Liver (tissue), 3 donors: ENCODE measurements around the gene SNAI1.

Source experiments
- RAD21 ChIP-seq, 2 donors: IDR thresholded peaks; 2 replicates each; pipeline ENCODE4 v1.6.1; 2016; ENCODE audit warnings: antibody characterized with exemption in 2 of 2, mild to moderate bottlenecking in 2 of 2
- YY1 ChIP-seq: IDR thresholded peaks from 2 replicates; pipeline ENCODE4 v1.6.1; 2016; ENCODE audit warnings: antibody characterized with exemption, mild to moderate bottlenecking
- TF ChIP-seq, protein P1 (sequence below): fragments of 150-350 bp; IDR thresholded peaks from 2 replicates; pipeline ENCODE4 v1.5.1; 2017; ENCODE audit warnings: improper control_type of control experiment, low read depth, low read length; ENCODE audit not compliant: missing input control
- TF ChIP-seq, protein P2 (sequence below): IDR thresholded peaks from 2 replicates; pipeline ENCODE4 v1.6.1; 2016; ENCODE audit warnings: antibody characterized with exemption
- TF ChIP-seq, protein P3 (sequence below): IDR thresholded peaks from 2 replicates; pipeline ENCODE4 v1.6.1; 2016; ENCODE audit warnings: antibody characterized with exemption
- donor health status: healthy.
- donor health status: healthy.

DNA sequence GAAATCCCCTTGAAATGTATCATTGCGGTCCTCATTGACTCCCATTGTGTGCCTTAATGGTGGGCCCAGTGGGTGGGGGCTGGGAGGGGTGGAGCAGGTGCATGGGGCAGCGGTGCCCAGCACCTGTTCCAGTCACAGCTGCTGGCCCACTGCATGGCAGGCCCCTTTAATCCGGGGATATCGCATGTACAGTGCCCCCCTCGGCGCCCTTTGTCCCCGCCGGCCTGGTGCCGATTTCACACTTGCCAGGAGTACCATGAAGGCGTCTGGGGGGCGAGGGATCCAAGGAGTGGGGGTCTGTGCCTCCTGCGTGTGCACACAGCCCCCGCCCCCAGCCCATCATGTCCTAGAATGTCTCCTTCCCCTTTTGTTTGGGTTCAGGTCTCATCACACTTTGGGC is 2.8 kb downstream of the SNAI1 start:
- TF ChIP-seq RAD21 (IDR thresholded peaks at IDR 0.05) (no peak), YY1 (no peak)
- TF ChIP-seq, protein P1, sequence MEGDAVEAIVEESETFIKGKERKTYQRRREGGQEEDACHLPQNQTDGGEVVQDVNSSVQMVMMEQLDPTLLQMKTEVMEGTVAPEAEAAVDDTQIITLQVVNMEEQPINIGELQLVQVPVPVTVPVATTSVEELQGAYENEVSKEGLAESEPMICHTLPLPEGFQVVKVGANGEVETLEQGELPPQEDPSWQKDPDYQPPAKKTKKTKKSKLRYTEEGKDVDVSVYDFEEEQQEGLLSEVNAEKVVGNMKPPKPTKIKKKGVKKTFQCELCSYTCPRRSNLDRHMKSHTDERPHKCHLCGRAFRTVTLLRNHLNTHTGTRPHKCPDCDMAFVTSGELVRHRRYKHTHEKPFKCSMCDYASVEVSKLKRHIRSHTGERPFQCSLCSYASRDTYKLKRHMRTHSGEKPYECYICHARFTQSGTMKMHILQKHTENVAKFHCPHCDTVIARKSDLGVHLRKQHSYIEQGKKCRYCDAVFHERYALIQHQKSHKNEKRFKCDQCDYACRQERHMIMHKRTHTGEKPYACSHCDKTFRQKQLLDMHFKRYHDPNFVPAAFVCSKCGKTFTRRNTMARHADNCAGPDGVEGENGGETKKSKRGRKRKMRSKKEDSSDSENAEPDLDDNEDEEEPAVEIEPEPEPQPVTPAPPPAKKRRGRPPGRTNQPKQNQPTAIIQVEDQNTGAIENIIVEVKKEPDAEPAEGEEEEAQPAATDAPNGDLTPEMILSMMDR: no peak
- TF ChIP-seq, protein P2, sequence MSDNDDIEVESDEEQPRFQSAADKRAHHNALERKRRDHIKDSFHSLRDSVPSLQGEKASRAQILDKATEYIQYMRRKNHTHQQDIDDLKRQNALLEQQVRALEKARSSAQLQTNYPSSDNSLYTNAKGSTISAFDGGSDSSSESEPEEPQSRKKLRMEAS: no peak
- TF ChIP-seq, protein P3, sequence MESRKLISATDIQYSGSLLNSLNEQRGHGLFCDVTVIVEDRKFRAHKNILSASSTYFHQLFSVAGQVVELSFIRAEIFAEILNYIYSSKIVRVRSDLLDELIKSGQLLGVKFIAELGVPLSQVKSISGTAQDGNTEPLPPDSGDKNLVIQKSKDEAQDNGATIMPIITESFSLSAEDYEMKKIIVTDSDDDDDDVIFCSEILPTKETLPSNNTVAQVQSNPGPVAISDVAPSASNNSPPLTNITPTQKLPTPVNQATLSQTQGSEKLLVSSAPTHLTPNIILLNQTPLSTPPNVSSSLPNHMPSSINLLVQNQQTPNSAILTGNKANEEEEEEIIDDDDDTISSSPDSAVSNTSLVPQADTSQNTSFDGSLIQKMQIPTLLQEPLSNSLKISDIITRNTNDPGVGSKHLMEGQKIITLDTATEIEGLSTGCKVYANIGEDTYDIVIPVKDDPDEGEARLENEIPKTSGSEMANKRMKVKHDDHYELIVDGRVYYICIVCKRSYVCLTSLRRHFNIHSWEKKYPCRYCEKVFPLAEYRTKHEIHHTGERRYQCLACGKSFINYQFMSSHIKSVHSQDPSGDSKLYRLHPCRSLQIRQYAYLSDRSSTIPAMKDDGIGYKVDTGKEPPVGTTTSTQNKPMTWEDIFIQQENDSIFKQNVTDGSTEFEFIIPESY: no peak
